MCF 10A (cell line): ENCODE data around the gene AGPAT4. TPM values are rescaled to one million over a fixed set of nuclear protein-coding genes. Genes with fewer than 3 reads are reported as not detected.
A peak's percentile ranks its signal among the peaks of the same experiment; 100 is the strongest.

Source experiments
- BruUV-seq: library from RNA; stranded (reverse); fragments of 400-500 nt; replicated peaks from 2 replicates; lab custom pipeline; 2021; lab: Mats Ljungman, UMichigan
- CTCF ChIA-PET: fragments of 300-600 bp; sonication (Branson Sonifier 250); formaldehyde crosslinking; extraction: SDS; loops from one replicate; lab custom pipeline; 2021; ENCODE audit warnings: antibody characterized with exemption, inconsistent platforms; lab: Yijun Ruan, JAX
- POLR2A ChIA-PET: fragments of 300-600, 350-650 bp; sonication (Branson Sonifier 250); formaldehyde crosslinking; extraction: SDS; loops from one replicate; lab custom pipeline; 2020; ENCODE audit warnings: antibody characterized with exemption, inconsistent platforms; lab: Yijun Ruan, JAX
- DNase-seq: peaks from one replicate; pipeline ENCODE4 v3.0.0-alpha.2; 2018; ENCODE audit not compliant: unreplicated experiment
- H3K27ac Mint-ChIP-seq: one replicate; pipeline ENCODE4 v1.8.0; 2022; ENCODE audit warnings: mild to moderate bottlenecking, low read depth, mixed read lengths; ENCODE audit not compliant: unreplicated experiment
- H3K27me3 Mint-ChIP-seq: one replicate; pipeline ENCODE4 v1.8.0; 2022; ENCODE audit warnings: mixed read lengths; ENCODE audit not compliant: insufficient read depth, unreplicated experiment
- H3K36me3 Mint-ChIP-seq: one replicate; pipeline ENCODE4 v1.8.0; 2022; ENCODE audit warnings: mild to moderate bottlenecking, moderate library complexity, mixed read lengths; ENCODE audit not compliant: insufficient read depth, unreplicated experiment
- H3K4me1 Mint-ChIP-seq: one replicate; pipeline ENCODE4 v1.8.0; 2022; ENCODE audit warnings: mixed read lengths; ENCODE audit not compliant: insufficient read depth, unreplicated experiment
- H3K4me3 Mint-ChIP-seq: one replicate; pipeline ENCODE4 v1.8.0; 2022; ENCODE audit warnings: mild to moderate bottlenecking, moderate library complexity, mixed read lengths; ENCODE audit not compliant: unreplicated experiment
- H3K9me3 Mint-ChIP-seq: one replicate; pipeline ENCODE4 v1.8.0; 2022; ENCODE audit warnings: mixed read lengths; ENCODE audit not compliant: unreplicated experiment
- intact Hi-C: fragments of 100-400 bp; cut with micrococcal nuclease; formaldehyde crosslinking; loops from 2 replicates; pipeline ENCODE4 v1.14.1; 2022
- total RNA-seq: library from RNA; stranded (reverse); gene quantifications from 2 replicates; pipeline ENCODE4 v1.2.3, GENCODE V29; 2022
- TF ChIP-seq, protein P1 (sequence below): fragments of 200-600 bp; IDR thresholded peaks from one replicate; pipeline ENCODE4 v1.8.0; 2022; ENCODE audit warnings: antibody characterized with exemption, mild to moderate bottlenecking; ENCODE audit not compliant: unreplicated experiment

AGPAT4 gene
- total RNA-seq, 1 experiment from 2014 or later, result 5.6 TPM

DNA sequence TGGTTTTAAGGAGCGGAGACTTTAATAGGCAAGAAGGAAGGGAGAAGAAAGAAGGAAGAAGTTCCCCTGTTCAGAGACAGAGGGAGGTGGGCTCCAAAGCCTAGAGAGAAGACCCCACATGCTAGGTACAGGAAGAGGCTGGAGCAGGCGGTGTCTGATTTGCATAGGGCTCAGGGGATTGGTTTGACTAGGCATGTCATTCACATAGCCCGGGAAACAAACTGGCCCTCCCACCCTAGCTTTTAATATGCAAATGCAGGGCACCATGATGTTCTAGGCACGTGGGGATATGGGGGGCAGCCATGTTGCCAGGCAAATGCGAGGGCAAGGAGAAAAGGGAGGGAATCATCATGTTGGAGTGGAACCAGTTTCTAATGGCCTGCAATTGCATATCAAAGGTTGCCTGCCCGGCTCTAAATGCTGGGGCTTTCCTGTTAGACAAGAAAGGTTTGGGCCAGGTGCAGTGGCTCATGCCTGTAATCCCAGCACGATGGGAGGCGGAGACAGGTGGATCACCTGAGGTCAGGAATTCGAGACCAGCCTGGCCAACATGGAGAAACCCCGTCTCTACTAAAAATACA is 34.3 kb upstream of the AGPAT4 start:
- H3K27ac Mint-ChIP-seq, result peak overlapping the region; percentile 44
- DNase-seq, result no peak
- H3K36me3 Mint-ChIP-seq, result no peaks in the 10 kb centered on the region
- POLR2A ChIA-PET, result no interaction called here
- no peak overlapping the region for H3K4me3 Mint-ChIP-seq
- intact Hi-C loops, result no loop called here
- no TSS peak for BruUV-seq
- CTCF ChIA-PET, result interaction anchor here (0.7 kb wide), 1 partner anchor 59 kb away, joined by 3 read pairs; no protein-coding TSS in a partner anchor
- no peaks in the 10 kb centered on the region for H3K27me3 Mint-ChIP-seq
- peaks cover 7% of the 10 kb centered on the region for H3K9me3 Mint-ChIP-seq
- H3K4me1 Mint-ChIP-seq, result peaks cover 25% of the 10 kb centered on the region
- TF ChIP-seq, protein P1, sequence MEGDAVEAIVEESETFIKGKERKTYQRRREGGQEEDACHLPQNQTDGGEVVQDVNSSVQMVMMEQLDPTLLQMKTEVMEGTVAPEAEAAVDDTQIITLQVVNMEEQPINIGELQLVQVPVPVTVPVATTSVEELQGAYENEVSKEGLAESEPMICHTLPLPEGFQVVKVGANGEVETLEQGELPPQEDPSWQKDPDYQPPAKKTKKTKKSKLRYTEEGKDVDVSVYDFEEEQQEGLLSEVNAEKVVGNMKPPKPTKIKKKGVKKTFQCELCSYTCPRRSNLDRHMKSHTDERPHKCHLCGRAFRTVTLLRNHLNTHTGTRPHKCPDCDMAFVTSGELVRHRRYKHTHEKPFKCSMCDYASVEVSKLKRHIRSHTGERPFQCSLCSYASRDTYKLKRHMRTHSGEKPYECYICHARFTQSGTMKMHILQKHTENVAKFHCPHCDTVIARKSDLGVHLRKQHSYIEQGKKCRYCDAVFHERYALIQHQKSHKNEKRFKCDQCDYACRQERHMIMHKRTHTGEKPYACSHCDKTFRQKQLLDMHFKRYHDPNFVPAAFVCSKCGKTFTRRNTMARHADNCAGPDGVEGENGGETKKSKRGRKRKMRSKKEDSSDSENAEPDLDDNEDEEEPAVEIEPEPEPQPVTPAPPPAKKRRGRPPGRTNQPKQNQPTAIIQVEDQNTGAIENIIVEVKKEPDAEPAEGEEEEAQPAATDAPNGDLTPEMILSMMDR, result no peak

DNA sequence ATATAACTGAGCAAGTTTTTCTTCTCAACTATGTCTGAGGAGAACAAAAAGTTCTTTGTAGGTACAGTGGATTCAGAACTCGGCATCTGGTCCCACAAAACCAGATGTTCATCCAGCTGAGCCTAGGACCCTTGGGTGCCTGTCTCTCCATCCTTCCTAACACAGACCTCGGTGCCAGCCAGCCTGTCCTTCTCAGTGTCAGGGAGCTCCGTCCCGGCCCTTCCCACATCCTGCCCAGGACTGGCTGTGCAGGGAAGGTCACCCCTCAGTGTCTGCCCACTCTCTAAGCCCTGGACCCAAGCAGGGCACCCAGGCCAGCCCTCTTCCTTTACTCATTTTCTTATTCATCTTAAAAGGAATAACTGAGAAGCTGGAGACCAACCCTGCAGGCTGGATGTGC is 32.0 kb upstream of the AGPAT4 start:
- Mint-ChIP-seq H3K27me3 (no peaks in the 10 kb centered on the region), H3K27ac (no peak overlapping the region), H3K4me1 (peaks cover 38% of the 10 kb centered on the region), H3K9me3 (peaks cover 7% of the 10 kb centered on the region), H3K4me3 (no peak overlapping the region), H3K36me3 (no peaks in the 10 kb centered on the region)
- DNase-seq, result no peak
- TF ChIP-seq, protein P1, result no peak
- BruUV-seq, result no TSS peak
- ChIA-PET CTCF (interaction anchor here (0.6 to 0.7 kb wide), 3 partner anchors 24 to 306 kb away, joined by 3 to 4 read pairs (median 3); no protein-coding TSS in a partner anchor), POLR2A (no interaction called here)
- intact Hi-C loops, result no loop called here

DNA sequence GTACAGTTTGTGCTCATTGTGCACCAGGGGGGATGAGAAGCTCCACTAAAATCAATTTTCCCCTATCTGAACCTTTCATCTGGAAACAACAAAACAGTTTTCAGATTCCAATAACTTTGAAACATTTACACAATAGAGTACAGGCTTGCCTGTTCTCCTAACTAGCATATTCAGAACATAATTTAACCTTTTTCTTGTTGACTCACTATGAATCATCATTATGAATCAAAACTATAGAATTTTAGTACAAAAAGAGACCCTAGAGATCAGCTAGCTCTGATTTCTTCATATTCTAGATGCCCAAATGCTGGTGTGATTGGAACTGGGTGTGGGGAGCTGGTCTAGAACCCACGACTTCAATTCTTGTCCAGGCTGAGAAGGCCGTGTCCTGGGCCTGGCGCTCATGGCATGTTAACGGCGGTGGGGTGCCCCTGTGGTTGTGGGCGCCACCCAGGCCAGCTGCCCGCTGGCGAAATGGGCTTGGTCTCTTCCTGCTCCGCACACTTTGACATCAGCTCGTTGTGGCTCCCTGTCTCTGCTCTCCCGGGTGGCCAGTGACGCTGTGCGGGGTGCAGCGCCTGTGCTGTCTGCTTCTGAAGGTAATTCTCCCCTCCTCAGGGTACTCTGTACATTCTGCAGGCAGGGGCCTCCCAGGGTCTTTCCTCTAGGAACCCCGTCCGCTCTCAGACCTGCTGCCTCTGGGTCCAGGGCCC is 29.9 kb upstream of the AGPAT4 start:
- peak; percentile 54 for DNase-seq
- no TSS peak for BruUV-seq
- no peaks in the 10 kb centered on the region for H3K27me3 Mint-ChIP-seq
- intact Hi-C loops, result no loop called here
- H3K27ac Mint-ChIP-seq, result peak overlapping the region; percentile 90
- no peak overlapping the region for H3K4me3 Mint-ChIP-seq
- ChIA-PET CTCF (interaction anchor here (0.6 kb wide), 2 partner anchors 160 to 310 kb away, joined by 3 to 6 read pairs; no protein-coding TSS in a partner anchor), POLR2A (no interaction called here)
- H3K9me3 Mint-ChIP-seq, result peaks cover 7% of the 10 kb centered on the region
- no peaks in the 10 kb centered on the region for H3K36me3 Mint-ChIP-seq
- TF ChIP-seq, protein P1, result no peak
- H3K4me1 Mint-ChIP-seq, result peaks cover 36% of the 10 kb centered on the region

DNA sequence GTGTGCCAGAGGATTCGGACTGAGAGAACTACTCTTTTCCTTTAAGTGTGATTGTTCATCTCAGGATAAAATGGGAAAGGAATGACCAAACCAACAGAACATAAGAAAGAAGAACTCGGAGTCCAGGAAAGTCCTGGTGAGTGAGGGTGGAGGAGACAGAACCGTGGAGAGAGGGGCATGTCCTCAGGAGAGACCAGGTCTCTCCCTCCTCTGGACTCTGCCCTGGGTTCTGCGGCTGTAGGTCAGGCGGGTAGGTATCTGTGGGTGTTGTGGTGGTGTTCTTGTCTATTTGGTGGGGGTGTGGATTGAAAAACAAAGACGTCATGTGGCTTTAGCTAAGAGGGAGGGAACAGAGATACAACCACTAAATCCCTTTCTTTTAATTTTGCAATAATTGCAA is 29.1 kb upstream of the AGPAT4 start:
- Mint-ChIP-seq H3K4me3 (no peak overlapping the region), H3K4me1 (peaks cover 36% of the 10 kb centered on the region), H3K27ac (peak overlapping the region; percentile 90), H3K27me3 (no peaks in the 10 kb centered on the region), H3K9me3 (peaks cover 5% of the 10 kb centered on the region), H3K36me3 (no peaks in the 10 kb centered on the region)
- CTCF ChIA-PET, result interaction anchor here (0.9 kb wide), 1 partner anchor 74 kb away, joined by 3 read pairs; no protein-coding TSS in a partner anchor
- BruUV-seq, result no TSS peak
- TF ChIP-seq, protein P1, result no peak
- DNase-seq, result no peak
- POLR2A ChIA-PET, result no interaction called here
- intact Hi-C loops, result no loop called here
